Uterus (tissue), 4 donors: ENCODE measurements around the gene BCAS3. TPM values are rescaled to one million over a fixed set of nuclear protein-coding genes. Genes with fewer than 3 reads are reported as not detected.

Source experiments
- DNase-seq, 2 donors: peaks; one replicate each; pipeline ENCODE4 v3.0.0-alpha.2; 2019 to 2020
- H3K27ac ChIP-seq, 2 donors: fragments of 200-600 bp; sonication (generic); 1 replicate in 1 of 2; 2 replicates in 1 of 2; pipeline ENCODE4 v1.5.1; 2016 to 2018
- H3K27me3 ChIP-seq, 2 donors: fragments of 200-600 bp; sonication (generic); one replicate each; pipeline ENCODE4 v1.5.1; 2018 to 2019; ENCODE audit warnings: control low read depth in 1 of 2
- H3K36me3 ChIP-seq, 2 donors: fragments of 200-600 bp; sonication (generic); one replicate each; pipeline ENCODE4 v1.5.1; 2019; ENCODE audit warnings: control low read depth in 1 of 2
- H3K4me1 ChIP-seq, 2 donors: fragments of 200-600 bp; sonication (generic); one replicate each; pipeline ENCODE4 v1.5.1; 2018 to 2019; ENCODE audit warnings: control low read depth in 1 of 2
- H3K4me3 ChIP-seq, 2 donors: fragments of 200-600 bp; sonication (generic); 1 replicate in 1 of 2; 2 replicates in 1 of 2; pipeline ENCODE4 v1.5.1; 2018 to 2019; ENCODE audit warnings: mild to moderate bottlenecking in 1 of 2
- H3K9me3 ChIP-seq, 2 donors: fragments of 200-600 bp; sonication (generic); one replicate each; pipeline ENCODE4 v1.5.1; 2019; ENCODE audit warnings: control low read depth in 1 of 2
- CTCF ChIP-seq, 4 experiments: fragments of 200-600 bp in 2 of 4; fragments of 450-650 bp in 2 of 4; sonication (generic) in 2 of 4; IDR thresholded peaks; one replicate each; pipeline ENCODE4 v1.5.1; 2016 to 2019; ENCODE audit warnings: antibody characterized with exemption in 4 of 4, mild to moderate bottlenecking in 2 of 4, moderate library complexity in 1 of 4
- POLR2A ChIP-seq, 2 donors: fragments of 450-650 bp; IDR thresholded peaks; one replicate each; pipeline ENCODE4 v1.6.1; 2016; ENCODE audit warnings: antibody characterized with exemption in 2 of 2, mild to moderate bottlenecking in 1 of 2, moderate library complexity in 1 of 2
- intact Hi-C: fragments of 100-400 bp; cut with DNase I; formaldehyde crosslinking; loops from one replicate; pipeline ENCODE4 v1.15.1; 2023; ENCODE audit warnings: low total_unique reads
- total RNA-seq, 4 donors: library from RNA; depleted of rRNA in 3 of 4; stranded (reverse); fragments of >200 nt in 3 of 4; gene quantifications; one replicate each; pipeline versions ENCODE4 v1.1.0 to v1.2.4, GENCODE V29; 2014 to 2023
- donor health status: DM: yes; HTN: yes; CAD: no.

The BCAS3 gene
- total RNA-seq, 4 donors from 2014 or later, result 42.6 to 147 (median 83.7) TPM

GRCh38 chr17:60832631-60833030, 155.0 kb downstream of the BCAS3 start:
- no peak overlapping the region for H3K27ac ChIP-seq
- H3K9me3 ChIP-seq, result no peaks in the 10 kb centered on the region
- H3K4me1 ChIP-seq, result no peaks in the 10 kb centered on the region
- intact Hi-C loops, result no loop called here
- no peak overlapping the region for H3K4me3 ChIP-seq
- no peak for TF ChIP-seq POLR2A (IDR thresholded peaks at IDR 0.05)
- TF ChIP-seq CTCF (IDR thresholded peaks at IDR 0.05), result no peak
- H3K27me3 ChIP-seq, result no peaks in the 10 kb centered on the region
- DNase-seq, result no peak
- H3K36me3 ChIP-seq, result no peaks in the 10 kb centered on the region

GRCh38 chr17:60840456-60840855, 162.8 kb downstream of the BCAS3 start:
- intact Hi-C loops, result no loop called here
- Histone ChIP-seq H3K4me1 (no peaks in the 10 kb centered on the region), H3K36me3 (no peaks in the 10 kb centered on the region), H3K9me3 (no peaks in the 10 kb centered on the region), H3K27me3 (no peaks in the 10 kb centered on the region), H3K27ac (no peak overlapping the region), H3K4me3 (no peak overlapping the region)
- no peak for DNase-seq
- TF ChIP-seq CTCF (IDR thresholded peaks at IDR 0.05) (no peak), POLR2A (IDR thresholded peaks at IDR 0.05) (no peak)

- TF ChIP-seq POLR2A (IDR thresholded peaks at IDR 0.05) (no peak), CTCF (IDR thresholded peaks at IDR 0.05) (no peak)
- H3K4me1 ChIP-seq, result no peaks in the 10 kb centered on the region
- H3K9me3 ChIP-seq, result no peaks in the 10 kb centered on the region
- H3K27ac ChIP-seq, result no peak overlapping the region
- H3K36me3 ChIP-seq, result no peaks in the 10 kb centered on the region
- H3K27me3 ChIP-seq, result no peaks in the 10 kb centered on the region
- intact Hi-C loops, result no loop called here
- no peak overlapping the region for H3K4me3 ChIP-seq
- DNase-seq, result no peak
These were observed 167.4 kb downstream of the BCAS3 start for GRCh38 chr17:60845012-60845411.

GRCh38 chr17:60846175-60846574, 168.5 kb downstream of the BCAS3 start:
- TF ChIP-seq POLR2A (IDR thresholded peaks at IDR 0.05), result no peak
- TF ChIP-seq CTCF (IDR thresholded peaks at IDR 0.05), result no peak
- H3K27ac ChIP-seq, result no peak overlapping the region
- intact Hi-C loops, result no loop called here
- no peak for DNase-seq
- H3K9me3 ChIP-seq, result no peaks in the 10 kb centered on the region
- no peaks in the 10 kb centered on the region for H3K36me3 ChIP-seq
- no peaks in the 10 kb centered on the region for H3K27me3 ChIP-seq
- no peaks in the 10 kb centered on the region for H3K4me1 ChIP-seq
- no peak overlapping the region for H3K4me3 ChIP-seq

- H3K4me1 ChIP-seq, result no peaks in the 10 kb centered on the region
- H3K4me3 ChIP-seq, result no peak overlapping the region
- intact Hi-C loops, result no loop called here
- DNase-seq, result no peak
- no peak for TF ChIP-seq CTCF (IDR thresholded peaks at IDR 0.05)
- TF ChIP-seq POLR2A (IDR thresholded peaks at IDR 0.05), result no peak
- no peaks in the 10 kb centered on the region for H3K27me3 ChIP-seq
- no peak overlapping the region for H3K27ac ChIP-seq
- H3K36me3 ChIP-seq, result no peaks in the 10 kb centered on the region
- H3K9me3 ChIP-seq, result no peaks in the 10 kb centered on the region
These were observed 173.5 kb downstream of the BCAS3 start for GRCh38 chr17:60851181-60851580.
